Measurements from ENCODE around the gene CCDC197. TPM values are rescaled to one million over a fixed set of nuclear protein-coding genes. Genes with fewer than 3 reads are reported as not detected.

The CCDC197 gene
- total and polyA plus RNA-seq, 2 of the 4 experiments (the other 2 are of a cell fraction): not detected

- Histone ChIP-seq H3K27me3 (ENCODE audit: control insufficient read depth, insufficient read depth, low read length) (no peaks in the 10 kb centered on the region), H4K8ac (ENCODE audit: low read depth in 2 of 2, low read length in 2 of 2) (peak overlapping the region; percentile 6 to 86; a peak in 3 of 4 replicates), H3K4me3 (ENCODE audit: insufficient read depth, low read depth, low read length) (no peak overlapping the region), H3K36me3 (ENCODE audit: control insufficient read depth, insufficient read depth, low read length) (no peaks in the 10 kb centered on the region), H3K4ac (ENCODE audit: low read depth, low read length) (peak overlapping the region; percentile 94), H3K9me1 (ENCODE audit: insufficient read depth, low read length) (peaks cover 14% of the 10 kb centered on the region), H3K27ac (ENCODE audit: insufficient read depth, low read length) (peak overlapping the region; percentile 85), H2BK20ac (ENCODE audit: low read depth, low read length) (peak overlapping the region; percentile 93), H3K4me2 (ENCODE audit: low read depth, low read length) (no peak overlapping the region), H2BK5ac (ENCODE audit: low read depth, low read length, poor library complexity, severe bottlenecking) (peak overlapping the region; percentile 90), H2BK15ac (ENCODE audit: low read depth, low read length) (peak overlapping the region; percentile 88; the same call in 2 of the 3 replicates), H3K9me3 (ENCODE audit: control insufficient read depth, insufficient read depth, low read length) (no peaks in the 10 kb centered on the region), H2BK120ac (ENCODE audit: low read depth, low read length) (peak overlapping the region; percentile 91), H2AK9ac (replicated peaks; ENCODE audit: low read depth, low read length, poor library complexity) (peak overlapping the region; percentile 68), H3K4me1 (ENCODE audit: control insufficient read depth, insufficient read depth, low read length) (peaks cover 19% of the 10 kb centered on the region), H3K23ac (ENCODE audit: low read depth, low read length) (peak overlapping the region; percentile 75; the same call in 1 of the 2 replicates), H3K9ac (ENCODE audit: low read depth, low read length) (no peak overlapping the region), H3K18ac (ENCODE audit: low read depth, low read length) (peak overlapping the region; percentile 96), H3K14ac (replicated peaks; ENCODE audit: low read depth, low read length) (peak overlapping the region; percentile 81), H4K5ac (ENCODE audit: low read depth, low read length) (peak overlapping the region; percentile 91), H2AK5ac (ENCODE audit: low read depth, low read length) (peak overlapping the region; percentile 90), H2AFZ (replicated peaks; ENCODE audit: low read length, poor library complexity) (peak overlapping the region; percentile 79), H3K79me1 (ENCODE audit: low read depth in 1 of 2, low read length in 2 of 2) (no peaks in the 10 kb centered on the region), H4K20me1 (ENCODE audit: insufficient read depth, low read length) (peaks cover 4% of the 10 kb centered on the region; the same call in 1 of the 2 replicates), H4K91ac (ENCODE audit: insufficient read depth, low read depth, low read length) (peak overlapping the region; percentile 80), H3K56ac (ENCODE audit: extremely low read depth, insufficient read depth, low read length) (no peak overlapping the region; the same call in 1 of the 2 replicates)
- TF ChIP-seq CHD1 (IDR thresholded peaks at IDR 0.05; ENCODE audit: low read depth, low read length) (no peak), RFX5 (IDR thresholded peaks at IDR 0.05; ENCODE audit: low read depth, low read length) (no peak), CEBPB (IDR thresholded peaks at IDR 0.05; ENCODE audit: low read depth, low read length) (no peak), NFE2L2 (IDR thresholded peaks at IDR 0.05; ENCODE audit: low read depth, low read length) (no peak), SMC3 (IDR thresholded peaks at IDR 0.05; ENCODE audit: low read depth, low read length) (no peak), ELK1 (IDR thresholded peaks at IDR 0.05; ENCODE audit: borderline replicate concordance, low read depth, low read length) (no peak), RCOR1 (IDR thresholded peaks at IDR 0.05; ENCODE audit: insufficient replicate concordance, low read length) (no peak), MAZ (IDR thresholded peaks at IDR 0.05; ENCODE audit: borderline replicate concordance, low read depth, low read length) (no peak), MXI1 (IDR thresholded peaks at IDR 0.05; ENCODE audit: borderline replicate concordance, low read depth, low read length) (no peak), CTCF (conservative IDR thresholded peaks at IDR 0.05; ENCODE audit: low read depth, low read length) (no peak), RAD21 (IDR thresholded peaks at IDR 0.05; ENCODE audit: low read length) (no peak), POLR2A (IDR thresholded peaks at IDR 0.05; ENCODE audit: low read depth, low read length) (no peak), MAFK (IDR thresholded peaks at IDR 0.05; ENCODE audit: low read depth, low read length) (no peak), FOS (IDR thresholded peaks at IDR 0.05; ENCODE audit: low read depth, low read length) (no peak), BHLHE40 (IDR thresholded peaks at IDR 0.05; ENCODE audit: low read depth, low read length) (no peak), USF2 (IDR thresholded peaks at IDR 0.05; ENCODE audit: low read depth, low read length) (no peak)
- POLR2A ChIA-PET (ENCODE audit: unreplicated experiment): no interaction called here
- DNase-seq (no peak), ATAC-seq (ENCODE audit: low read depth) (no peak)
- in situ Hi-C loops (cut with MboI; ENCODE audit: low sequenced_read_pairs): no loop called here
- no TSS peak for BruUV-seq (replicated peaks)
- dilution Hi-C loops (cut with HindIII; ENCODE audit: low sequenced_read_pairs, unreplicated experiment): no loop called here
- intact Hi-C loops (cut with micrococcal nuclease): no loop called here
- CTCF ChIA-PET: interaction anchor here (1.1 kb wide), 1 partner anchor 26 kb away, joined by 4 read pairs; no protein-coding TSS in a partner anchor
- WGBS, 2 experiments (ENCODE audit: extremely low coverage in 2 of 2, insufficient read length in 1 of 2): no CpG with 5 or more reads among the region's 3 CpGs
Observed at GRCh38 chr14:93965946-93966474, 31.1 kb upstream of the CCDC197 start.

All from IMR-90 (cell line).